IPS-NIHi11 (cell line): ENCODE measurements around the gene ERC1.
A peak's percentile ranks its signal among the peaks of the same experiment; 100 is the strongest.

Experiments
- DNase-seq: peaks from one replicate; pipeline ENCODE4 v3.0.0; 2012; ENCODE audit warnings: mixed read lengths, low spot score

Gene ERC1

DNA sequence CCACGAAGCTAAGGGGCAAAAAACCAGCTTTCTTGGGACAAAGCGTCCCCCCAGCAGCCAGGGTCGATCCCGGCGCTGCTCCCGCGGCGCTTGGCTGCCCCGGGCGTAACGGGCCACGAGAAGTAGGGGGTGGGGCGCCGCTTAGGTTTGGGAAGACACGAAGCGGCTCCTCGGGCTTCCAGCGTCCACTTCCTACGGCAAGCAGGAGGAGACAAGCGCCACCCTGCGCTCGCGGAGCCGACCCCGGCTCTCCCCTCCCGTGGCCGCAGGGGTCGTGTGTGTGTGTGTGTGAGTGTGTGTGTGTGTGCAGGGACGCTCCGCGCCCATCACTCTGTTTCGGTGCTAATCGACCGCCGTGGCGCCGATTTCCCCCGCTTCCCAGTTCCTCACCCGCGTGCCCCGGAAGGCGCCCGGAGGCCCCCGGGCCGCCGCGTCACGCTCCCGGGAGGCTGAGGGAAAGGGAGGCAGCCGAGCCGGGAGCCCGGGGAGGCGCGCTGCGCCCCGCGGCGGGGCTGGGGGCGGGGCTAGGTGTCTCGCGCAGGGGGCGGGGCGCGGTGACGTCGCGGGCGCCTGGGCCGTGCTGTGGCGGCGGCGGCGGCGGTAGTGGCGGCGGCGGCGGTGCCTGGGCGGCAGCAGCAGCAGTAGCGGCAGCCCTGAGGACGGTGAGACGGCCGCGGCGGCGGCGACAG lies at the start of gene ERC1:
ERC1 (plus strand) TSS at position 563 of the 689 bp plus-strand sequence. CDS start 36,681 bp downstream, outside the sequence.
- peak; percentile 96 for DNase-seq

DNA sequence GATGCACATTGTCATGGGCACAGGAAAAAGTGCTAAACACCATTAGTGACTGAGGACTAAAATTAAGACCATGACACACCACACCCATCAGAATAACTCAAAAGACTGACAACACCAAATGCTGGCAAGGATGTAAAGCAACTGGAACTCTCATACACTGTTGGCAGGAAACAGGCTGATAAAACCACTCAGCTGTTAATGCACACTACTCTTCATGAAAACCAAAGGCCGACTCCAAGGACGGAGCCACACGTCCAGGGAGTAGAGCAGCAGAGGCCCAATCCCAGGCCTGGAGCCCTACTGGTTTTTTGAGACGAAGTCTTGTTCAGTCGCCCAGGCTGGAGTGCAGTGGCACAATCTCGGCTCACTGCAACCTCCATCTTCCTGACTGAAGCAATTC lies 48.0 kb upstream of the ERC1 start:
- DNase-seq, result no peak

DNA sequence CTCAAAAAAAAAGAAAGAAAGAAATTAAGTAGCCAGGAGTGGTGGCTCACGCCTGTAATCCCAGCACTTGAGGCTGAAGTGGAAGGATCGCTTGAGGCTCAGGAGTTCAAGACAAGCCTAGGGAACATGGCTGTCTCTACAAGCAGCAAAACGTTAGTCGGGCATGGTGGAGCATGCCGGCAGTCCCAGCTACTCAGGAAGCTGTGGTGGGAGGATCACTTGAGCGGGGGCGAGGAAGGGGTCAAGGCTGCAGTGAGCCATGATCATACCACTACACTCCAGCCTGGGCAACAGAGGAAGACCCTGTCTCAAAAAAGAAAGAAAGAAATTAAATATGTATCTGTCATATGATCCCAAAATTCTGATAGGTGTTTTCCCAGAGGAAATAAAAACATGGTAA lies 46.8 kb upstream of the ERC1 start:
- no peak for DNase-seq

DNA sequence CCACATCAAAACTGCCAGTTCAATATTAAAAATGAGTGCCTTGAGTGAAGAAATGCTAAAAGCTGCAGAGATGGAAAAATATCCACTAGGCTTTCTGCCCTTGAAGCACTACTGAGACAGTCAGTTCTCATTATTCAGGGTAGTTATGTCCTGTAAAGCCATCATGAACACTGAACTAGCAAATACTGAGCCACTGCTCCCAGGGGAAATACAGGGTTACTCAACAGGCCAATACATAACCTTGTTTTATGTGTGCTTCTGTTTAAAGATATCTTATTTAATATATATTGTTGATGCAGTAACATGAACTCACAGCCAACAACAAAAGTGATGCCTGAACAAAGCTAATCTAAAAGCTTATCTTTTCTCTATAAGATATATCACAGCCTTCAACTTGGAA lies 44.8 kb upstream of the ERC1 start:
- DNase-seq, result no peak

DNA sequence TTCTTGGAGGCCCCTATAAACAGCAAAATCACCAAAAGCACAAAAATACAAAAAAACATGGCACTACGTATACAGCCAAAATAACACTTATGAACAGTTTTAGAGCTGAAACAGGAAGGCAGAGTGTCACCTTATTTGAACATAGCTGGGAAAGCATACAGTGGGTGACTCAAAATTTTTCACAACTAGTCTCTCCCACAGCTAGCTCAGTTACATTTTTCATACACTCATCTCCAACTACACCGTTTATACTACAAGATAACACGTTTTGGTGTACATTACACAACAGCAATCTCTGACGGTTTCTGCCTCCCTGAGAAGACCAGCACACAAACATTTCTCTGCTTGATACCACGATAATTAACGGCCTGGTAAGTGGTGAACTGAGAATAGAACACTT lies 44.4 kb upstream of the ERC1 start:
- DNase-seq, result no peak

DNA sequence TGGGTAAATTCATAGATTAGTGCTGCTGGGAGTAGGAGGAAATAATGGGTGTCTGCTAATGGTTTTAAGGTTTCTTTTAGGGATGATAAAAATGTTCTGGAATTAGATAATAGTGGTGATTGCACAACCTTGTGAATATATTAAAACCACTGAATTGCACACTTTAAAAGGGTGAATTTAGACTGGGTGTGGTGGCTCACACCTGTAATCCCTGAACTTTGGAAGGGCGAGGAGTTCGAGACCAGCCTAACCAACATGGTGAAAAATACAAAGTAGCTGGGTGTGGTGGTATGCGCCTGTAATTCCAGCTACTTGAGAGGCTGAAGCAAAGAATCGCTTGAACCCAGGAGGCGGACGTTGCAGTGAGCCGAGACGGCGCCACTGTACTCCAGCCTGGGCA lies 42.8 kb upstream of the ERC1 start:
- DNase-seq, result no peak

DNA sequence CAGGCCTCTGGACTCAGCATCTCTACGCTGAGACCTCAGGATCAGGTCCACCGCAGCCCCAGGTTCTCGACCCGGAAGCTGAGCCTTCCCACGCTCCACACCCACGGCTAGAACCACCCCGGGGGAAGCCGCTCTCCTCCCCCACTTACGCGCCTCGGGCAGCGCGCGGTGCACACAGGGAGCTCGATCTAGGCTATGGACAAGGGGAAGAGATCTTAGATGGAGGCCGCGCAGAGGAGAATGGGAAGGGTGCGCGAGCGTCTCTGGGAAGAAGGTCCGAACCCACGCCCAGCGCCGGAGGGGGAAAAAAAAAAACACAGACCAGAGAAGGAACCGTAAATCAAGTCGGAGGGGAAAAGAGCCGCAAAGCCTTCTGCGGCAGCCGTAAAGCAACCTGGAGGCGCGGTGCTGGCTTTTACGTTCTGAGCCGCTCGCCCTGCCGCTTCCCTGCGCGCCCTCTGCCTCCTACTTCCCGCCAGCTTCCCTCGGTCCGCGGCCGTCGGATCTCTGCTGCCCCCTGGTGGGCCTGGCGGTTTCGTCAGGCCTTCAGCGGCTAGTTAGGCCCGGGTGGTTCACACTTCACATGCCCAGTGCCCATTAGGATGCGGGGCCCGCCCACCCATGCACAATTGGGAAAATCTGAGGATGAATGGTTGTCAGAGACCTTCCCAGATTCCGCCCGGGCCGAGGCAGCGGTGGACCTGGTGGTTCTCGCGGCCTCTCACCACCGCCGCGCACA lies 41.4 kb upstream of the ERC1 start, which contains the start of gene RAD52:
RAD52 (minus strand) TSS at position 242 of the 739 bp plus-strand sequence. CDS start 16,636 bp downstream, outside the sequence.
- peak; percentile 92 for DNase-seq

DNA sequence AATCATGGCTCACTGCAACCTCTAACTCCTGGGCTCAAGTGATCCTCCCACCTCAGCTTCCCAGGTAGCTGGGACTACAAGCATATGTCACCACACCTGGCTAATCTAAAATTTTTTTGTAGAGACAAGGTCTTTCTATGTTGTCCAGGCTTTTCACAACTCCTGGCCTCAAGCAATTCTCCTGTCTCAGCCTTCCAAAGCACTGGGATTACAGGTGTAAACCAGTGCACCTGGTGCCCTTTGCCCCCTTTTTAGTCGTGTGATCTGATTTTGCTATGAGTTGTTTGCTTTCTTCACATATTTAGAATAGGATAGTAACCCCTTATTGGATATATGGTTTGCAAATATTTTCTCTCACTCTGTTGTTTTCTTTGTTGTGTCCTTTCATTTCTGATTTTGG lies 39.8 kb upstream of the ERC1 start:
- DNase-seq, result no peak

DNA sequence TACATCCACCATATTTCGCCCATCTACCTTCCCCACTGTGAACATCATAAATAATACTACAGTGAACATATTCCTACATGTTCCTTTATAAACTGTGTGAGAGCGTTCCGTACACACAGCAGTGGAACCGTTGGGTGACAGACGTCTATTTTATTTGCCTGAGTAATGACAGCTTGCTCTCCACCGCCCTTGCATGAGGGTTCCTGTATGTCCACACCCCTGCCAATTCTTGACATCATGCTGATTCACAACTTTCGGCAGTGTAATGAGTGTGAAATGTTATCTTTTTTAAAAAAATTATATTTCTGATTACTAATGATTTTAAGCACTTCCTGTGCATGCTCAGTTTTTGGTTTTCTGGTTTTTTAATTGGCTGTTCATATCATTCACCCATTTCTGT lies 37.2 kb upstream of the ERC1 start:
- DNase-seq, result no peak

DNA sequence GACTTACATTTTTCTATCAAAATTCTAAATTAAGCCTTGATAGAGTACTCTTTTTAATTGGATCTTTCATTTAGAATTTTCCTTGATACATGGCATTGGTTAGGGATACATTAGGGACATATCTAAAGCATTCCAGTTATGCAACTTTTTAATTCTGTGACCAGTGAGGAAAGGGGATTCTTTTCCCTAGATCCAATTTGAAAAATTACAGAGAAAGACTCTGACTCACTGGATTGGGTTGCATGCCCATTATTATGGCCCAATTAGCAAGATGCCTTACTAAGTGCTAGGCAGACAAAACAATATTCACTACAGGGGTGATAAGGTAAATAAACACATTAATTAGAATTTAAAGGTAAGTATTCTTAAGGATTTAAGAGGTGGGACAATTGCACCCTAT lies 36.3 kb upstream of the ERC1 start:
- DNase-seq, result no peak

DNA sequence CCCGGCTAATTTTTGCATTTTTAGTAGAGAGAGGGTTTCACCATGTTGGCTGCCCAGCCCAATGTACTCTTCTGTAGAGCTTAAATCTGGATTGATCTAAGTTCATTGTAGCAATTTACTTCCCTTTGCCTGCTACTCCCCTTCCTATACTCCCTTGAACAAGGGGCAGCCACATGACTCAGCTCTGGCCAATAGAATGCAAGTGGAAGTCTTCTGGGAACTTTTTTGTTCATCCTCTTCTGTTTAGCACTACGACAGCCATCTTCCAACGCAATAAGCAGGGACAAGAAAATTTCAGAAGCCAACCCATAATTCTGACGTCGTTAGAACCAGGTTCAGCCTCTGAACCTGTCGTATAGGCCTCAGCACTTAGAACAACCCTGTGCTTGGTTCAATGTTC lies 35.1 kb upstream of the ERC1 start:
- DNase-seq, result no peak

DNA sequence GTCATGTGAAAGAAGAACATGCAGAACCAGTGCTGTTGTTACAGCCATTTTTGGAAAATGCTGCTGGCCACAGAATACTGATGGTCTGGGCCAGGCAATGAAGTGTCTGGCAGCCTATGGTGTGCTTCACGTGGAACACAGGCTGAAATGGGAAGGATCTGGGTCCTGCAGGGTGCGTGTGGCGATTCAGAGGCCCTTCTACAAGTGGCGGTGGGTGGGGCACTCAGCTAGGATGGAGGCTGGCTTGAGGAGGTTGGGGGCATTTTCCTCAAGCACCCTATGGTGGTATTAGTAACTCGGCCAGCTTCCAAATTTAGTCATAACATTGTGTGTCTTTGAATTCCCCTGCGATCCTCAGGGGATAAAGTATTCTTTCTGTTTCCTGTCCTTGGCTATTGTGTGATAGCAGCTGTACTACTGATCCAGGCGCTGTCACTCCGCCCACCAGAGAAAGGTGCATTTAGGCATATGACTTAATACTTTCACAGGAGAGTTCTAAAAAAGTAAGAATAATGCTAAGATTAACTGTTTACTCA lies 32.4 kb upstream of the ERC1 start:
- no peak for DNase-seq

DNA sequence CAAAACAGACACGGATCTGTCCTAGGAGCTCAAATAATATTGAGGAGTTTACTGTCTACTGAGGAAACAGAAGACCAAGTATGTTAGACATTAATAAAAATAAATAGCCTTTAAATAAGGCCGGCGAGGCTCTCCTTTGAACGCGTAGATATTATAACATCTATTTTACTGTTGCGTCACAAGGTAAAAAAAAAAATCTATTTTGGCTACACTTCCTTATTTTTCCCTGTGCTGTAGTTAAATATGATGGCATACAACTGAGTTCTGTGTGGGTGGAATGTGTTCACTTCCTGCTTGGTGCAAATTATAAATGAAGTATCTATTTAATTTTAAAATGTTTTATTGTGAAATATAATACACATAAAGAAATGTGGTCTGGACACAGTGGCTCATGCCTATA lies 24.3 kb upstream of the ERC1 start:
- no peak for DNase-seq

DNA sequence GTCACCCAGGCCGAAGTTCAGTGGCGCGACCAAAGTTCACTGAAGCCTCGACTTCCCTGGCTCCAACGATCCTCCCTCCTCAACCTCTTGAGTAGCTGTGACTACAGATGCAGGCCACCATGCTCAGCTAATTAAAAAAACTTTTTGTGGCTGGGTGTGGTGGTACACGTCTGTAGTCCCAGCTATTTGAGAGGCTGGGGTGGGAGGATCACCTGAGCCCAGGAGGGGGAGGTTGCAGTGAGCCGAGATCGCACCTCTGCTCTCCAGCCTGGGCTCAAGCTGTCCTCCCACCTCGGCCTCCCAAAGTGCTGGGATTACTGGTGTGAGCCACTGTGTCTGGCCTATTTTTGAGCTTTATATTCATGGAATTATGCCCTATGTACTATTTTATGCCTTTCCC lies 23.4 kb upstream of the ERC1 start:
- DNase-seq, result no peak

DNA sequence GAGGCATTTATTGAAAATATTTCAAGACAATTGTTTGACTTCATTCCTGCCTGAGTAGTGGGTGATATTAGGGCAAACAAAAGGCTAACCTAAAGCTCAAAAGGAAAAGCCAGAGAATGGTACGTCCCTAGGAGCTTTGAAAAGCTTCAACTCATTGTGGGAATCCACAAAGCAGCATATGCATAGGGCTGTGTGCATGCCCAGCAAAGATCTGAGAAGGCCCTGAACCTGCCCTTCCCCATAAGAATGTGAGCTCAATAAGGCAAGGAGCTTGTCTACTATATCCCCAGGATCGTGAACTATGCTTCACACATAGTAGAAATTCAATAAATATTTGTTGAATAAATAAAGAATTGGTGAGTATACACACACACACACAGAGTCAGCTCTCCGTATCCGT lies 22.5 kb upstream of the ERC1 start:
- DNase-seq, result no peak

DNA sequence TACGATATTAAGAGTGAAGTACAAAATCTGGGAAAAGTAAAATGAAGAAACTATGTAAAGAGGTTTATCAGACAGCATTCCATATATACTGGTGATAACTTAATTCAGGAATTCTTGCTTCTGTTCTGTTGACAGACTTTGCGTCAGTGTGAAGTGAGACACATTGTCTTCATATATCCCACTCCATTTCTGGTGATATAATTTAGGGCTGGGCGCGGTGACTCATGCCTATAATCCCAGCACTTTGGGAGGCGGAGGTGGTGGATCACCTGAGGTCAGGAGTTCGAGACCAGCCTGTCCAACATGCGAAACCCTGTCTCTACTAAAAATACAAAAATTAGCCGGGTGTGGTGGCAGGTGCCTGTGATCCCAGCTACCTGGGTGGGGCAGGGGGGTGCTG lies 21.2 kb upstream of the ERC1 start:
- no peak for DNase-seq

DNA sequence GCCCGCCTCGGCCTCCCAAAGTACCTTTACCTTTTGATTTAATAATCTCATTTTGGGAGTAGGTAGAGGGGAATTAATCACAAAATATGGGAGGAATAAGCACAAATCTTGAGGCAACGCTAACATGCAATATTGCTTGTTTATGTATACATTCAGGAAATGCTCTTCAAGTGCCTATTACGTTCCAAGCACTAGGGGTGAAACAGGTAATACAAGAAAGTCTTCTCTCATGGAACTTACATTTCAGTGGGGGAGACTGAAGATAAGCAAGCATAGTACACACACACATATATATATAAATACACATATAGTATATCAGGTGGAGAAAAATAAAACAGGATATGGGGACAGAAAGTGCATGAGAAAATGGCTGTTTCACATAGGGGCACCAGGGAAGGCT lies 19.0 kb upstream of the ERC1 start:
- DNase-seq, result no peak

DNA sequence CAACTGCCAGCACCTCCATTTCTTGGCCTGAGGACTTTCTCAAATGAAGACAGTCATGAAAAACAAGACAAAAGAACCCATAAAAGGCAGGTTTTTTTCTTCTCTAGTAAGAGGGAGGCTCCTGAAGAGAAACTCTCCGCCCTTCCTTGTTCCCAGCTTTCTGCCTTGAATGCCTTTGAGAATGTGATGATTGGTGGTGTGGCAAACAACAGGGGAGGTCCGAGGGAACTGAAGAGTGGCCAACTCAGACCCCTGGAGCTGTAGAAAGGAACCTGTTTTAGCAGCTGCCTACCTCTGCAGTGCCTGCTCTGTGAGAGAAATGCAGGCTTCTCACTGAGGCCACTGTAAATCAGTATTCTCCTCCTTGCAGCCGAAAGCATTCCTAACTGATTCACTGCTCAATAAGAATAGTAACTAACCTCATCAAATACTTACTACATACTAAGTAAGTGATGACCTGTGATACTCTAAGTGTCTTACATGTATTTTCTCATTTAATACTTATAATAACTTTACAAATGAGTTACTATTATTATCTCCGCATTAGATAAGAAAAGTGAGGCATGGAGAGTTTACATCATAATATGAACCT lies 16.7 kb upstream of the ERC1 start:
- DNase-seq, result peak; percentile 18

DNA sequence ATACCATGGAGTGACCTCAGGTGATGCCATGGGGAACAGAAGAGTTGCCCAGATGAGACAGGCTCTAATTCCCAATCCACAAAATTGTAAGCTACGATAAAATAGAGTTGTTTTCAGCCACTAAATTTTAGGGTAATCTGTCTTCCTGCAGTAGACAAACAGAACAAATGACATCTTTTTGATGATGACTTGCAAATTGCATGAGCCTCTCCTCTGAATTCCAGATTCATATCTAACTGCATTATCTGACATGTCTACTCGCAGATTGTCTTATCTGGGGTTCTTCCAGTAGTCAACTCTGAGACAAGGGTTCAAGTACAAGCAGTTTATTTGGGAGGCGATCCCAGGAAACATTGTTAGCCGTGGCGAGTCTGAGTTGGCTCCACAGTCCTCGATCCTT lies 14.4 kb upstream of the ERC1 start:
- DNase-seq, result no peak

DNA sequence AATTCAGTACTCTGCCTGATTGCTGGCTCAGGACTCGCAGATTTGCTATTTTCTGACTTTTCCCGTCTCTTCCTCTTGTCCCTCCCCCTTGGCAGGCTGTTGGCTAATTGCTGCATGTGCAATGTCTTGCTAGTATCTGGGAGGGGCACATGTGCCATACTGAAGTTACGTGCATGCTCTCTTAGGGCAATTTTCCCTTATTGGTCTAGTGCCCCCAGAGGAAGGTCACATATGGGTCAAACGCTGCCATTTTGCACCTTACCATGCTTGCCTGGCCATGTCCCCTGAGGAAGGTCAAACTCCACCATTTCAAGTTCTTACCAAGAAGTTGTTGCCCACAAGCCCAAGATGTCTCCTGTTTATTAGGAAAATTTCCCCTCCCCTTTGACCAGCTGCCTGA lies 13.9 kb upstream of the ERC1 start:
- no peak for DNase-seq

DNA sequence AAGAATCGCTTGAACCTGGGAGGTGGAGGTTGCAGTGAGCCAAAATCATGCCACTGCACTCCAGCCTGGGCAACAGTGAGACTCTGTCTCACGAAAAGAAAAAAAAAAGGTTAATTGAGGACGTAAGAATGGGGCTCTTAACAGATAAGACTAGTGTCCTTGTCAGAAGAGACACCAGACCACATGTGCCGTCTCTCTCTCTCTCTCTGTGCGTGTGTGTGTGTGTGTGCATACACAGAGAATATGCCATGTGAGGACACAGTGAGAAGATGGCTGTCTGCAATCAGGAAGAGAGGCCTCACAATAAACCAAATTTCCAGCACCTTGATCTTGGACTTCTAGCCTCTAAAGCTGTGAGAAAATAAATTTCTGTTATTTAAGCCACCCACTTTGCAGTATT lies 11.7 kb upstream of the ERC1 start:
- DNase-seq, result no peak

DNA sequence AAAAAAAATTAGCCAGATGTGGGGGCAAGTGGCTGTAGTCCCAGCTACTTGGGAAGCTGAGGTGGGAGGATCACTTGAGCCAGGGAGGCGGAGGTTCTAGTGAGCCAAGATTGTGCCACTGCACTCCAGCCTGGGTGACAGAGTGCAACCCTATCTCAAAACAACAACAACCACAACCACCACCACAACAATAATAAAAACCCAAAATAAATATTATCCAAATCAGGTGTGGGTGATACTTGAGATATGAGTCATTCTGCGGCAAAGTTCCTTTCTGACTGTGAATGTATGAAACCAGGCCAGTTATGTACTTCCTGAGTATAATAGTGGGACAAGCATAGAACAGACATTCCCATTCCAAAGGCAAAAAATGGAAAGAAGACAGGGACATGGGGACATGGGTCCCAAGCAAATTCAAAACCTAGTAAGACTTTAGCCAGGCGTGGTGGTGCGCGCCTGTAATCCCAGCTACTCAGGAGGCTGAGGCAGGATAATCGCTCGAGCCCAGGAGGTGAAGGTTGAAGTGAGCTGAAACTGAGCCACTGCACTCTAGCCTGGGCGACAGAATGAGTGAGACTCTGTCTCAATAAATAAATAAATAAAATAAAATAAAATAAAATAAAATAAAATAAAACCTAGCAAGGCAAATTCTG lies 9.7 kb upstream of the ERC1 start:
- no peak for DNase-seq

DNA sequence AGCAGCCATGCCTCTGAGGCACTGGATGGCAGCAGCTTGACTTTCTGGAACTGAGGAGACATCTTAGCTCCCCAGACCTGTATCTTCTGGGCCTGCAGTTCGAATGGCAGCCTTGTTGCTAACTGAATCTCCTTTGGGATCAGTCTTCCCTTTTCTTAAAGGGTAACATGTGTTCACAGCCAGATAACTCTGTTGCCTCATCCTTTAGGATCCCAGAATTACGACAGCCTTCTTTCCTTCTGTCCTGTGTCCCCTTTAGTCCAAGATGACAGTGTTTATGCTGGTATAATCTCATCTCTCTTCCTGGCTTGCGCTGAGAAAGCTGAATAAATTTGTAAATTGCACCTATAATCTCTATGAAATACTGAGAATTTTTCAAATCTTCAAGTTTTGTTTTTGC lies 9.1 kb upstream of the ERC1 start:
- DNase-seq, result no peak
